HG02798 (cell line): Measurements from ENCODE around the gene PKIG.
"Not testable (repeated sequence)": the region's sequence is repeated elsewhere in the genome, so short reads cannot be mapped to it uniquely, and the experiment has no call there.

Experiments
- ATAC-seq: cut with Tn5 transposase; IDR thresholded peaks from one replicate; pipeline ENCODE4 v1.9.1; 2021; ENCODE audit warnings: mild to moderate bottlenecking; ENCODE audit not compliant: unreplicated experiment, poor library complexity

Gene PKIG

DNA sequence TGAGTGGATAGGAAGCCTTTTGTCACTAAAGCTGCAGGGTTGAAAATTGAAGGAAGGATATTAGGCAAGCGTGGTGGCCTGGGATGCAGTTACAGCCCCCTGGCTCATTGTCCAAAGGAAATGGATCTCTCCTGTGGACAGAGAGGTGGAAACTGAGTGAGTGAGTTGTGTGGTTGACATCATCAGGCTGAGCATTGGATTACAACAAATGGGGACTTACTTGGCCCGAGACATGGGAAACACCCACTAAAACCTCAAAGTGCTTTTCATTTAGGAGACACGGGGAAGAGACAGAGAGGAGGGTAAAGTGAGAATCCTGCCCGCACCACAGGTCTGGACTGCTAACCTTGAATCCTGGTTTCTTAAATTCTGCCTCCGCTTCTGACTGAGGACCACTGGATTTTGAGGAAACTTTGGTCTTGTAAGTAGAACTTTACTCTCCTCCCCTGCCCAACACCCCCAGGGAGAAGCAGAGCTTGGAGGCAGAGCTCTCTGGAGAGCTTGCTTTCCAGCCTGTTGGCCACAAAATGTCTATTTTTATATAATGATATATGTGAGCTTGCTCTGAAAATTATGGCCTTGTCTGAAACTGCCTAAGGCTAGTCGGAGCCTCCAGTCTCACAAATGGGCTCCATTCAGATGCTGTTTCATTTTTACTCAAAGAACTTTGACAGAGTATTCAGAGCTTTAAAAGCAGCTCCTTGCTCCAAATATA, at the start of gene PKIG:
PKIG (plus strand) TSS at position 269 of the 715 bp plus-strand sequence. CDS start 31,978 bp downstream, outside the sequence.
- ATAC-seq = no peak

GRCh38 chr20:44532981-44533331, 49.4 kb upstream of the PKIG start:
- no peak for ATAC-seq

- no peak for ATAC-seq
Measured at GRCh38 chr20:44533928-44534327, 48.5 kb upstream of the PKIG start.

GRCh38 chr20:44536175-44536574, 46.2 kb upstream of the PKIG start:
- ATAC-seq = no peak

DNA sequence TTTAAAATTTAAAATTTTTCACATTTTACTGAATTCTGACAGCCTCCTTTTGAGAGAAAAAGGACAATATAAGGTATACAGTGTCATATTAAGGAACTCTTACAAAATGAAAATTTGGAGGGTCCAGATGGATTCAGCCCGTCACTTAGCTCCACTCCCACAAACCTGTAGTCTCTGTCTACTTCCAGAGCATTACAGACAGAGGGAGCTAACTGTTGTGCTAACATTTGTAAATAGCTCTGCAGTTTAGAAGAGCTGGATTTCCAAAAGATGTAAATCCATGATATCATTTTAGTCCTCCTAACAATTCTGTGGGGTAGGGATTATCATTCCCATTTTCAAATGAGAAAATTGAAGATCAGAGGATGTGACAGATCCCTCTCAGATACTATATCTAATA, 44.4 kb upstream of the PKIG start:
- ATAC-seq = no peak

GRCh38 chr20:44540834-44541233, 41.5 kb upstream of the PKIG start:
- ATAC-seq = no peak

DNA sequence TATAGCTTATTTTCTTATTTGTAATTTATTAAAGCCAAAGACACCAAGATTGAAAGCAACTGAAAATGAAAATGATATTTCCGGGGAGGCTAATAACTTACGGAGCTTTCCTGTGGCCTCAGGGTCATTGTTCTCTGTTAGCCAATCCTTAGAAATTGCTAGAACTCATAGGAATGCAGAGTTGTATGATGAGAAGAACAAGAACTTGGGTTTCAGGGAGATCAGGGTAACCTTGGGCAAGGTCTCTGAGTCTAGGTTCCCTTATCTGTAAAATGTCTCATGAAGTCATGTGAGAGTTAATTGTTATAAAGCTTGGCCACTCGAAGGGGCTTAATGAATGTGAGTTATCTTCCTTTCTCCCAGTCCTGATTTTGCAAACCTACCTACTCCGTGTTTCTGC, 40.4 kb upstream of the PKIG start:
- no peak for ATAC-seq

DNA sequence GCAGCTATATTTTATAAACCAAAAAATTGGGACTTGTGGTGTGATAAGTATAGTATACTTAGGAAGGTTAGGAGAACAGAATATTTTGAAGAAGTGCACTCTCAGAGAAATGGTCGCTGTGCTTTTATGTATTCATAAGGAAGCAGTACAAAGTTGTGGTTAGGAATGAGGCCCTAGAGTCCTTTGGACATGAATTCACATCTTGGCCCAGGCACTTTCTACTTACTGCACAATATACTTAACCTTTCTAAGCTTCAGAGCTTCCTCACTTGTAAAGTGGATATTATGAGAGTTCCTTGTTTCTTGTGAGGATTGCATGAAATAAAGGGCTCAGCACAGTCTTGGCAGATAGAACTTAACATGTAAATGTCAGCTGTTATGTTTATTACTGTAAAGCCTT, 39.5 kb upstream of the PKIG start:
- no peak for ATAC-seq

- no peak for ATAC-seq
Measured at GRCh38 chr20:44543358-44543757, 39.0 kb upstream of the PKIG start.

GRCh38 chr20:44544263-44544662, 38.1 kb upstream of the PKIG start:
- no peak for ATAC-seq

DNA sequence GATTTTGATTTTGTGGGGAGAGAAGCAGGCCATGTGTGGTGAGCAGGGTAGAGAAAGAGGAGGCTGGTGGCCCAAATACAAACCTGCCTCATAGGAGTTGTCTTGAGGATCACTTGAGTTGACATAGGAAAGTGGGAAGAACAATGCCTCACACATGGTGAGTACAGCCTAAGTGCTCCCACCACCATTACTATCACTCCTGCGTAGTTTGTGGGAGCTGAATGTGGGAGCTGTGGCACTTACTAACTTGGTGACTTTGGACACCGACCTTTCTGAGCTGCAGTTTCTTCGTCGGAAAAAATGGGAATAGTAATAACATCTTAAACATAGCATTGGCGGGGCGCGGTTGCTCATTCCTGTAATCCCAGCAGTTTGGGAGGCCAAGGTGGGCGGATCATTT, 35.0 kb upstream of the PKIG start:
- ATAC-seq = no peak

GRCh38 chr20:44549123-44549522, 33.3 kb upstream of the PKIG start:
- ATAC-seq = no peak

GRCh38 chr20:44552050-44552449, 30.3 kb upstream of the PKIG start:
- ATAC-seq = no peak

GRCh38 chr20:44552568-44552949, 29.8 kb upstream of the PKIG start:
- no peak for ATAC-seq

- no peak for ATAC-seq
Measured at GRCh38 chr20:44552950-44553908, 29.1 kb upstream of the PKIG start.

DNA sequence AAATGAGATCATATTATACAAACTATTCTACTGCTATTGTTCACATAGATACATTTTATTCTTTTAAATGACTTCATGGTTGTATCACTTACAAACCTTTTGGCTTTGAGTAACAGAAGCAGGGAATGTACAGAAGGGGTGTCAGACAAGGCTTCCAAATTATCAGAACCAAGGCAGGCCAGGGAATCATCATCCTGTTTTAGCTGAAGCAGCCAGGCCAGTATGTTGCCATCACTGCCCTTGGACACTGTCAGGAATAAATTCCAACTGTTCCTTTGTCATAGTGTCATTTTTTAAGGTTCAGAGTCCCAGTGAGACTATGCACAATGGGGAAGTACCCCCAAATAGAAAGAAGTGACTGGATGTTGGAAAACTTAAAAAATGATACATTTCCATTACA, 23.1 kb upstream of the PKIG start:
- no peak for ATAC-seq

DNA sequence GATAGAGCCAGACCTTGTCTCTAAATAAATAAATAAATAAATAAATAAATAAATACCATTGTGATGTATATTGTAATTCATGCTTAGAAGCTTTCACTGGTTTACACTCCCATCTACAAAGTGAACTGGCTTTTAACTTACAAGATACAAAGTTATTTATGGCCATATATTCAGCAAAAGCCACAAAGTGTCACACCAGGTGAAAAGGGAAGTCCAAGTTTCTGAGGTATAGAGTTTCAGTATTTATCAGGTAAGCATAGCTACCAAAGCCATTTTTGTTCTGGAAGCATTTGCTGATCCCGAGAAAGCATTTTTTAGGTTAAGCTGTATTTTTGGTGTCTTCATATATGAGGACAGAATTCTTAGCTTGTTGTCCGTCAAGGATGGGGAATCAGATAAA, 22.1 kb upstream of the PKIG start:
- ATAC-seq = no peak

DNA sequence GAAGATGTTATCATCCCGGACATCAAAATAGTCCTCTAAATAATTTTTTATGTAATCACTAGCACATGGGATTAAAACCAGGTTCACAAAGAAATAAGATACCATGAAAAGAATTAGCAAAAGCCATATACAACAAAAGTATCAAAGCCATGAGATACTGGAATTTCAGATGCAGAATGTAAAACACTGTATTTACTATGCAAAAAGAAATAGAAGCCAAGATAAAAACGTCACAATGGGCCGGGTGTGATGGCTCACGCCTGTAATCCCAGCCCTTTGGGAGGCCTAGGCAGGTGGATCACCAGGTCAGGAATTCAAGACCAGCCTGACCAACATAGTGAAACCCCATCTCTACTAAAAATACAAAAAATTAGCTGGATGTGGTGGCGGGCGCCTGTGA, 21.6 kb upstream of the PKIG start:
- not testable (repeated sequence) for ATAC-seq

DNA sequence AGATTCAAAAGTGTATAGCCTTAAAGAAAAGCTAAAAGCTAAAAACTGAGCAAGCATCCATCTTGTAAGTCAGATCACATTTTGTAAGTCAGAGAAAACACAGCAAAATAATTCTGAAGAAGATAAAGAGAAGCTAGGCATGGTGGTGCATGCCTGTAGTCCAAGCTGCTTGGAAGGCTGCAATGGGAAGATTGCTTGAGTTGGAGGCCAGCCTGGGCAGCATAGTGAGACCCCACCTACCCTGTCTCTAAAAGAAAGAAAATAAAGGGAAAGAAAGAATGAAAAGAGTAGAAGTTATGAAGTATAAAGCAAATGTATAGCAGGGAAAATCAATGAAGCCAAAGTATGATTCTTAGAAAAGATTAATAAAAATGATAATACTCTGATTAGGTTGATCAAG, 20.5 kb upstream of the PKIG start:
- ATAC-seq = no peak

- no peak for ATAC-seq
Measured at GRCh38 chr20:44566018-44566417, 16.4 kb upstream of the PKIG start.

DNA sequence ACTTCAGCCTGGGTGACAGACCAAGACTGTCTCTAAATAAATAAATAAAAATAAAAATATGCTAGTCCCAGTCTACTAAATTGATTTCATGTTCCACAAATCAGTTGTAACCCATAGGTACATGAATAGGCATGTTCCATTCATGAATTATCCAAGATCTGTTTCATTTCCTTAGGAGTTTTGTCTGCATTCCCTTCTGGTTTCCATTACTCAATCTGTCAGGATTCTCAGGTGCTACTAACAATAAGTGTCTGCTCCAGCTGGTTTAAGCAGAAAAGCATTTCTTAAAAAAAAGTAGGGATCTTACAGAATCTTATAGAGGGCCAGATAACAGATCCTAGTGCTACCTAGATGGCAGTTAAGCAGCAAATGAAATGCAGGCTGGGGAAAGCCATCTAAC, 15.6 kb upstream of the PKIG start:
- ATAC-seq = no peak

GRCh38 chr20:44570367-44570766, 12.0 kb upstream of the PKIG start:
- no peak for ATAC-seq
